GM12874 (cell line): ENCODE data around the gene ABCB8.

Experiments
- TF ChIP-seq, protein P1 (sequence below): IDR thresholded peaks from 2 replicates; pipeline ENCODE4 v1.5.1; 2011; ENCODE audit warnings: low read depth, mild to moderate bottlenecking, control low read depth, low read length, moderate library complexity; ENCODE audit not compliant: insufficient read depth

ABCB8 gene

DNA sequence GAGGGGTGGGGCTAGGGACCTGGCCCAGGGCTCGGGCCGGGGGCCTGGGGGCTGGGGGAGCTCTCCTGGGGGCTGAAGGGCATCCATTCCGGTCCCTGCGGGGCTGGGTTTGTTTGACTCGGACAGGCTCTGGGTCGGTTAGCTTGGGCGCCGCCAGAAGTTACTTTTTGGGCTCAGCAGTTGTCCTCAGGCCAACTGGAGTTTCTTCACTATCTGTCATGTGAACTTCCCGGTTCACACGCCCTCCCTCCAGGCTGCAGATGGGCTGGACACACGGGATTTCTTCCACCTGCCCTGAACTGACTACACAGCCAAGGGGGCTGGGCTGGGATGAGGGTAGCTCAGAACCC is 34.9 kb downstream of the ABCB8 start:
- TF ChIP-seq, protein P1, sequence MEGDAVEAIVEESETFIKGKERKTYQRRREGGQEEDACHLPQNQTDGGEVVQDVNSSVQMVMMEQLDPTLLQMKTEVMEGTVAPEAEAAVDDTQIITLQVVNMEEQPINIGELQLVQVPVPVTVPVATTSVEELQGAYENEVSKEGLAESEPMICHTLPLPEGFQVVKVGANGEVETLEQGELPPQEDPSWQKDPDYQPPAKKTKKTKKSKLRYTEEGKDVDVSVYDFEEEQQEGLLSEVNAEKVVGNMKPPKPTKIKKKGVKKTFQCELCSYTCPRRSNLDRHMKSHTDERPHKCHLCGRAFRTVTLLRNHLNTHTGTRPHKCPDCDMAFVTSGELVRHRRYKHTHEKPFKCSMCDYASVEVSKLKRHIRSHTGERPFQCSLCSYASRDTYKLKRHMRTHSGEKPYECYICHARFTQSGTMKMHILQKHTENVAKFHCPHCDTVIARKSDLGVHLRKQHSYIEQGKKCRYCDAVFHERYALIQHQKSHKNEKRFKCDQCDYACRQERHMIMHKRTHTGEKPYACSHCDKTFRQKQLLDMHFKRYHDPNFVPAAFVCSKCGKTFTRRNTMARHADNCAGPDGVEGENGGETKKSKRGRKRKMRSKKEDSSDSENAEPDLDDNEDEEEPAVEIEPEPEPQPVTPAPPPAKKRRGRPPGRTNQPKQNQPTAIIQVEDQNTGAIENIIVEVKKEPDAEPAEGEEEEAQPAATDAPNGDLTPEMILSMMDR: no peak

DNA sequence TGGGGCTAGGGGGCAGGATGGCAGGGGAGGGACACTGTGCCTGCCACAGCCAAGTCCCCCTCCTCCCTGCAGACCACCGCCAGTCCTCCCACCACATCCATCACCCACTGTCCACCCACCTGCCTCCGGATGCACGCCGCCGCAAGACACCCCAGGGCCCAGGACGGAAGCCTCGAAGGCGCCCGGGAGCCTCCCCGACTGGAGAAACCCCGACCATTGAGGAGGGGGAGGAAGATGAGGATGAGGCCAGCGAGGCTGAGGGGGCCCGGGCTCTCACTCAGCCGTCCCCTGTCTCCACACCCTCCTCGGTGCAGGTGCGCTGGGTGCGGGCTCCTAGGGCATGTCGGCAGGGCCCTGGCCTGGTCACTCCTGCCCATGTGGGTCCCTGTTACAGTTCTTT is 36.2 kb downstream of the ABCB8 start:
- TF ChIP-seq, protein P1: no peak

DNA sequence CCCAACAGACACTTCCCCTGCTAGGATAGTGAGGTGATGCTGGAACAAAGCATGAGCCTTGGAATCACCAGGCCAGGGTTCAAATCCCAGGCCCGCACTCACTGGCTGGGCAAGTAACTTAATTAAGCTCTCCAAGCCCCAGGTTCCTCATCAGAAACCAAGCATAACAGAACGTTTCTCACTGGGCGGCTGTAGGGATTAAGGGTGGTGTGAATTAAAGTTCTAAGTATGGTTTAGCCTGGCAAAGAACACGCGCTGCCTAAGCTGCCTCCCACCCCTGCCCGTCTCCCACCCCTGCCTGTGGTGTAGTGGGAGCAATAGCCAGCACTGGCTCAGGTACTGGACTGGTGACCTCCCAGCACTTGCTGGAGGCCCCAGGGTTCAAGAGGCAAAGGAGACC is 36.7 kb downstream of the ABCB8 start:
- TF ChIP-seq, protein P1: no peak

DNA sequence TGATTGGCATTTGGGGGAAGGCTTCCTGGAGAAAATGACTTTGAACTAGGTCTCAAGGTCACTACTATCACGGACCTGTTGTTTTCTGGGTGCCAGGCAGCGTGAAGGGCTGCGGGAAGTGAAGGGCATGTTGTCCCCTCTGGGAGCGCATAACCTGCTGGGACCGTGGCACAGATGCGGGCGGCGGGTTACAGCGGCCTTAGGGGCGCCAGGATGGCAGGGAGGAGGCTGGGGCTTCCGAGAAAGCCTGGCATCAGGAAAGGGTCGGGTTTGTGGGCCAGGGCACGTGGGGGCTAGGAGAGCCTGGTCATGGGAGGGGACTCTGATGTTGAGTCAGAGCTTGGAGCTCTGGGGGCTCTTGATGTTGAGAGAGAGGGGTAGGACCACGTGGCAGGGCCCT is 37.3 kb downstream of the ABCB8 start:
- TF ChIP-seq, protein P1: no peak

DNA sequence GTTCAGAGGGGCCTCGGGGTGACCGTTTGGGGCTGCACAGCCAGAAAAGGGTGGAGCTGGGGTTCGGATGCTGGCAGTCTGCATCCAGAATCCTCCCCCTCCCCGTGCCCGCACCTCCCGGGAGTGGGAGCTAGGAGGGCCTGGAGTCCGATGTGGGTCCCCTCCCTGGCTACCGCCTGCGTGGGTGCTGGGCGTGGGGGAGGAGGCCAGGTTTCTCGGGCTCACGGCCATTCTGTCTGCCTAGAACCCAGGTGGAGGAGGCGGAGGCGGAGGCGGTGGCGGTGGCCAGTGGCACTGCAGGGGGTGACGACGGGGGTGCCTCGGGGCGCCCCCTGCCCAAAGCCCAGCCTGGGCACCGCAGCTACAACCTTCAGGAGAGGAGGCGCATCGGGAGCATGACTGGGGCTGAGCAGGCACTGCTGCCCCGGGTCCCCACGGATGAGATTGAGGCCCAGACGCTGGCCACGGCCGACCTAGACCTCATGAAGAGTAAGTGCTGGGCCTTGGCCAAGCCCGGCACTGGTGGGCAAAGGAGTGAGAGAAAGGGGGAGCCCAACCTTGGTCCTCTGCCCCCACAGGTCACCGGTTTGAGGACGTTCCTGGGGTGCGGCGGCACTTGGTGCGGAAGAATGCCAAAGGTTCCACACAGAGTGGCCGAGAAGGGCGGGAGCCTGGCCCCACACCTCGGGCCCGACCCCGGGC is 38.2 kb downstream of the ABCB8 start:
- TF ChIP-seq, protein P1: no peak

DNA sequence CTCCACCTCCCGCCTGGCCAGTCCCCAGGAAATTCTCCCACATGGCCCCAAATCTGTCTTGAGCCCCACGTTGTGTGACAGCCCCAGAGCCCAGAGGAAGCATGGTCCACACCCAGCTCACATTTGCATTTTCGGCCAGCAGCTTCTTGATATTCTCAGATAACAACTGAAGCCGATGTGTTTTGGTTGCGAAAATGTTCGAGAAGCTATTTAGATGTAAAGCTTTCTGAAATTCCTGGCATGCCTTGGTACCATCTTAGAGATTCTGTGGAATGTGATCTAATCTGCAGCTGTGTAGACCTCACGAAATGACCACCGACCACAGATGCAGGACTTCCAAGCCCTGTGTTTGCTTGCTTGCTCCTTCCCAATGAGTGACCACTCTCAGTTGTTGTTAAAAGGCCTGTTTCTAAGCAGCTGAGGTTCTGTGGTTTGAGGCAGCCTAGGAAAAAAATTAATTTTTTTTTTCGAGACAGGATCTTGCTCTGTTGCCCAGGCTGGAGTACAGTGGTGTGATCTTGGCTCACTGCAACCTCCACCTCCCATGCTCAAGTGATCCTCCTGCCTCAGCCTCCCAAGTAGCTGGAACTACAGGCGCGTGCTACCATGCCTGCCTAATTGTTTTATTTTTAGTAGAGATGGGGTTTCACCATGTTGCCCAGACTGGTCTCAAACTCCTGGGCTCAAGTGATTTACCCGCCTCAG is 40.0 kb downstream of the ABCB8 start:
- TF ChIP-seq, protein P1: no peak

DNA sequence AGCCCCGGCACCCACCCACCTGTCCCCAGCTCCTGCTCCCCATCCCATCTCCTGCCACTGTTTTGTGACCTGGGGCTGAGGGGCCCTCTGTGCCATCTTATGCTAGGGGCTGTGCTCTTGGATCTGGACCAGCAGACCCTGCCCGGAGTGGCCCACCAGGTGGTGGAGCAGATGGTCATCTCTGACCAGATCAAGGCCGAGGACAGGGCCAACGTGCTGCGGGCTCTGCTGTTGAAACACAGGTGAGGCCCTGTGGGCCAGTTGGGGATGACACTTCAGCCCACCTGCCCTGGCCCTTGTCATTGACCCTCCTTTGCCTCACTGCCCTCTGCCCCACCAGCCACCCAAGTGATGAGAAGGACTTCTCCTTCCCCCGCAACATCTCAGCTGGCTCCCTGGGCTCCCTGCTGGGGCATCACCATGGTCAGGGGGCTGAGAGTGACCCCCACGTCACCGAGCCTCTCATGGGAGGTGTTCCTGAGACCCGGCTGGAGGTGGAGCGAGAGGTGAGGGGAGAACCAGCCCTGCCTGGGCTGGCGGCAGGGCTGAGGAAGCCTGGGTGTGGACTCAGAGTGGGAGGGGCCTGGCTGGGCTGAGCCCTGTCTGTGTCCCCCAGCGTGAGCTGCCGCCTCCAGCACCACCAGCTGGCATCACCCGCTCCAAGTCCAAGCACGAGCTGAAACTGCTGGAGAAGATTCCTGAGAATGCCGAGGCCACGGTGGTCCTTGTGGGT is 41.8 kb downstream of the ABCB8 start:
- TF ChIP-seq, protein P1: no peak
